NCI-H2081 treated with DMSO at 0.1 percent for 48 hours (cell line): ENCODE measurements around the gene SSH2.

Experiments used
- DNase-seq: peaks from one replicate; lab custom pipeline; 2025; lab: John Stamatoyannopoulos, UW

The SSH2 gene

GRCh38 chr17:29777663-29778062 is 152.4 kb downstream of the SSH2 start:
- DNase-seq, result no peak

GRCh38 chr17:29776026-29776425 is 154.0 kb downstream of the SSH2 start:
- DNase-seq, result no peak

DNA sequence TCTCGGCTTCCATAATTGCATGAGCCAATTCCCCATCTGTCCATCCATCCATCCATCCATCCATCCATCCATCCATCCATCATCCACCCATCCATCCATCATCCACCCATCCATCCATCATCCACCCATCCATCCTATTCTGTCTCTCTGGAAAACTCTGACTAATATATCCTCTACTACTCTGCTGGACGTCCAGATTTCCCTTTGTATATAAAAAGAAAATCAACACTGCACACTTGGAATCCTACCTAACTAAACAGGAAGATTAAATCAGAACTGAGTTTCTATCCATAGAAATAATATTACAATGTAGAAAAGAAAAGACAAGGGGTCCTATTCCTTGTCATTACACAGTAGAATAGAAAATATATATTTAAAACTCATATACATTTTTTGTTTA is 157.0 kb downstream of the SSH2 start:
- DNase-seq, result no peak

DNA sequence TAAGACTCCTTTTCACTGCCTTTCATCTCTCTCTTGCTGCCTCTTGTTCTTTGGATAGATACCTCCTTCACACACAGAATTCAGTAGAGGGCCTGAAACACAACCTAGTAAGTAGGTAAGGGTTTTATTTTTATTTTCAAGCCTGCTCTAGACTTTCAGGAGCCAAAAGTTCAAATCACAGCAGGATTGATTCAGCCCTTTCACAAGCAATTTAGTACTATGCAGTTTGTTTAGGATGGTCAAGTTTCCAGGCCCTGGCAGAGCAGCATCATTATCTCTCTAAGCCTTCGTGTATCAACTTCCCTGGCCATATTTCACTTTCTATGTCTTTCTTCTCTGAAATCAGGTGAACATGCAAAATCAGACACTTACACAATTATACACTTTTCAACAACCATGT is 158.5 kb downstream of the SSH2 start:
- DNase-seq, result no peak

GRCh38 chr17:29769225-29769624 is 160.8 kb downstream of the SSH2 start:
- no peak for DNase-seq

- no peak for DNase-seq
Observed at GRCh38 chr17:29766796-29767327, 163.2 kb downstream of the SSH2 start.

DNA sequence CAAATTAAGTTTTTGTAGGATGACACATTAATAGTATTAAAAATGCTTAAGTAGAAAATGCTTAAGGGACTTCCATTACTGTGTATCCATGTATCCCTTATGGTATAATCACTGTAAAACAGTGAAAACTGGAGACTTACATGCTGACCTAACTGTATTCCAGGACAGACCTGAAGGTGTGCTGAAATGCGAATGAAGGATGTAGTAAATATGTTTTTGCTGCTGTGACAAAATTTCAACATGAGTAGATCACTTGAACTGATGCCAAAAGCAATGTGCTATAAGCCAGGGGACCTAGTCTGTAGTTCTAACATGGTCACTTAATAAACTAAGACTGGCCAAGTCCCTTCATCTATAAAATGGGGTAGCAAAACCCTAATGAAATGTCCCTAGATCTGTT is 165.3 kb downstream of the SSH2 start:
- DNase-seq, result no peak

DNA sequence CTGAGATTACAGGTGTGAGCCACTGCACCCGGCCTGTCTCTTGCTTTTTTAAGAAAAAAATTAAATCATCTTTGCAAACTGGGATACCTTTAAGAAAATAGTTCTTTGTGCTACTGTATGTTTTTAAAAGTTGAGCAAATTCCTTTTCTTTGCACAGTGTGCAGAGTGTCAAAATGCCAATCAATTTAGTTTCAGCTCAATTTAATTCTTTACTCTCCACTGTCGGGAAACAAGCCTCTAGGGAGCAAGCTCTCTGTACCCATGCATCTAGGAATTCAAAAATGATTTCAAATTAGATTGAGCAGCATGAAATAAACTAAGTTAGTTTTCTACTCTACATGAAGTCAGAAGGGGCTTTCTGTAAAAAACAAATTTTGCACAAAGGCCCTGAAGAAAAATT is 165.8 kb downstream of the SSH2 start:
- DNase-seq, result no peak

DNA sequence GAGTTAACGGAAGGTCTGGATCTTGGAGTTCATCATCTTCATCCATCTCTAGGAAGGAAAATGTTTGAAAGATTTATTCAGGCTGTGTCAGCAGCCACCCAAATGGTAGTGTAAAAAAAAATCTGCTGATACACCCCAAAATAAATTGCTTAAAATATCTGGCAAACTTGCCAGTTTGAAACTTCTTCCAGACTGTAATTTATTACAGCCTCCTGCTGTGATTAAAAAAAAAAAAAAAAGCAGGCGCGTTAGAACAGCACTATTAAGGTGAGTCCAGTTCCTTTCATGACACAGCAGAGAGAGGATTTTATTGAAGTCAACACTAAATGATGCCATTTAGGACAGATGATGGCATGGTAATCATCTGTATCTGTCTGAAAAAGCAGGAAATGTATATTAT is 166.8 kb downstream of the SSH2 start:
- DNase-seq, result no peak

- DNase-seq, result no peak
Observed at GRCh38 chr17:29761040-29761761, 168.8 kb downstream of the SSH2 start.

GRCh38 chr17:29760279-29761039 is 169.6 kb downstream of the SSH2 start:
- no peak for DNase-seq

GRCh38 chr17:29758255-29758654 is 171.8 kb downstream of the SSH2 start:
- no peak for DNase-seq

GRCh38 chr17:29757788-29758187 is 172.2 kb downstream of the SSH2 start:
- no peak for DNase-seq

- DNase-seq, result no peak
Observed at GRCh38 chr17:29753845-29754439, 176.1 kb downstream of the SSH2 start.

GRCh38 chr17:29749045-29749825 is 180.8 kb downstream of the SSH2 start:
- DNase-seq, result no peak

DNA sequence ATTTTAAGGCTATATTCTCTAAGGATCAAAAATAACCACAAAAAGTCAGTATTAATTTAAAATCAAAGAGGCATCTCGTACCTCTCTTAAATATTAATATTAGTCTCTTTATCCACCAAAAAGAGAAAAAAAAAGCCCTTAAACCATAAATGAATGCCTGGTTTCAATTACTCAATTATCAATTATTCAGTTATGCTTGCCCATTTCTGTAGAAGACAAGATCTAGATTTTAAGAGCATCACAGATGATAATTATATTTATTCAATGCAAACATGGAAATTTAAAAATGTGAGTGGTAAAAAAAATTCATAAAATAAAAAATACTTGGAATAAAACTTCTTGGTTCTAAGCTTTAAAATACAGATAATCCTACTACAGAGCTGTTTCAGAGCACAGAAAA is 181.6 kb downstream of the SSH2 start:
- no peak for DNase-seq

- no peak for DNase-seq
Observed at GRCh38 chr17:29747660-29748059, 182.4 kb downstream of the SSH2 start.

DNA sequence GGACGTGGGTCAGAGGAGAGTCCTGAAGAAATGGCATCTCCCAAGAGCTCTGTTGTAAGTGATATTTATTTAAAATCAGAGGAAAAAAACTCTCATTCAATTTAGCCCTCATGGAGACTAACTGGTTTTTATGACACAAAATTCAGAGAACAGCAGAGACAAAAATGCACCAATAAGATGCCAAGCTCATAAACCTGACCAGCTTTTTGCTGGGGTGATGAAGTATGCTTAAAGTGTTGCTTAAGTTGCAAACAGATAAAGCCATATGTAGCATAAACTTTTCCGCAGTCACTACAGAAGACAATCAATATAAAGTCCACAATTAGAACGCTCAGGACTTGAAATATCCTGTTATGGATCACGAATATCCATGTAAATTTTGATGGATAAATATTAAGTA is 183.4 kb downstream of the SSH2 start:
- no peak for DNase-seq

GRCh38 chr17:29744121-29744520 is 185.9 kb downstream of the SSH2 start:
- DNase-seq, result no peak

GRCh38 chr17:29742210-29742513 is 187.9 kb downstream of the SSH2 start:
- DNase-seq, result no peak

- no peak for DNase-seq
Observed at GRCh38 chr17:29740017-29740416, 190.0 kb downstream of the SSH2 start.

DNA sequence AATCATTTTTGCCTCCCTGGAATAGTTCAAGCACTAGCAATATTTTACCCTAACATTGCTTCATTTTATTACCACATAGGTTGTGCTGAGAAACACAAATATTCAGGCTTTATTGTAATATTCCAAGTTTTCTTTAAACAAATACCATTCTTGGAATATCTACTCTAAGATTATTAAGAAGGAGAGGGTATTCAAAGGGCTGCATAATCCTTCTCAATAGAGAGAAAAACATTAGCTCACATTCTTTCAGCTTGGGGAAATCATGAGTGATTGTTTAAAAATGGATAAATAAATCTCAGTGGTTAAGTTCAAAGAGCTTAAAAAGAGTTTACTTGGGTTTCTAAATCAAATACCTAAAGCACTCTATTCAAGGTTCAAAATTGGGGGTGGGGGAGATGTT is 195.4 kb downstream of the SSH2 start:
- no peak for DNase-seq
